ENCODE data around the gene SERPINB2.

The SERPINB2 gene

DNA sequence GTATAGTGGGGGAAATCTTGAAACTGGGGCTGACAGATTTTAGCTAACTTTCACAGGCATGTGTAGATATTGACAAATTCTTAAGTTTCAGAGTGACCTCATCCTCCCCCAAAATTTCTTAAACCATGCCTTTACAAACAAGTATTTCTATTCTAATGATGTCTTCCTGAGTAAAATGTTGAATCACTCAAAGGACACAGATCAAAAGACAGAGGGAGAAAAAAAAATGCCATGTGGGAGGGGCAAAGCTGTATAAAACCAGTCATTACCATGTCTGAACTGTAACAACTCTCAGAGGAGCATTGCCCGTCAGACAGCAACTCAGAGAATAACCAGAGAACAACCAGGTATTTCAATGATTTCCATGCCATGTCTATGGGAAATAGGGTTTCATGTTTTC is at the start of gene SERPINB2:
SERPINB2 (plus strand) TSS at position 282 of the 400 bp plus-strand sequence. CDS start 3,740 bp downstream, outside the sequence.
- H3K4me3 ChIP-seq (replicated peaks; ENCODE audit: low read depth, low read length), result no peak within 1 kb of the TSS
- TF ChIP-seq, protein P1, sequence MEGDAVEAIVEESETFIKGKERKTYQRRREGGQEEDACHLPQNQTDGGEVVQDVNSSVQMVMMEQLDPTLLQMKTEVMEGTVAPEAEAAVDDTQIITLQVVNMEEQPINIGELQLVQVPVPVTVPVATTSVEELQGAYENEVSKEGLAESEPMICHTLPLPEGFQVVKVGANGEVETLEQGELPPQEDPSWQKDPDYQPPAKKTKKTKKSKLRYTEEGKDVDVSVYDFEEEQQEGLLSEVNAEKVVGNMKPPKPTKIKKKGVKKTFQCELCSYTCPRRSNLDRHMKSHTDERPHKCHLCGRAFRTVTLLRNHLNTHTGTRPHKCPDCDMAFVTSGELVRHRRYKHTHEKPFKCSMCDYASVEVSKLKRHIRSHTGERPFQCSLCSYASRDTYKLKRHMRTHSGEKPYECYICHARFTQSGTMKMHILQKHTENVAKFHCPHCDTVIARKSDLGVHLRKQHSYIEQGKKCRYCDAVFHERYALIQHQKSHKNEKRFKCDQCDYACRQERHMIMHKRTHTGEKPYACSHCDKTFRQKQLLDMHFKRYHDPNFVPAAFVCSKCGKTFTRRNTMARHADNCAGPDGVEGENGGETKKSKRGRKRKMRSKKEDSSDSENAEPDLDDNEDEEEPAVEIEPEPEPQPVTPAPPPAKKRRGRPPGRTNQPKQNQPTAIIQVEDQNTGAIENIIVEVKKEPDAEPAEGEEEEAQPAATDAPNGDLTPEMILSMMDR (IDR thresholded peaks at IDR 0.05; ENCODE audit: low read length, missing control alignments), result no peak

GRCh38 chr18:63843008-63843407 is 44.5 kb upstream of the SERPINB2 start:
- no peak for DNase-seq (ENCODE audit: low read depth)
- H3K4me3 ChIP-seq (replicated peaks; ENCODE audit: low read depth, low read length), result no peak overlapping the region
- TF ChIP-seq, protein P1 (IDR thresholded peaks at IDR 0.05; ENCODE audit: low read length, missing control alignments), result no peak

More for the DNA sequence above, at the start of gene SERPINB2:
- DNase-seq (ENCODE audit: low read depth), result peak; percentile 22

DNA sequence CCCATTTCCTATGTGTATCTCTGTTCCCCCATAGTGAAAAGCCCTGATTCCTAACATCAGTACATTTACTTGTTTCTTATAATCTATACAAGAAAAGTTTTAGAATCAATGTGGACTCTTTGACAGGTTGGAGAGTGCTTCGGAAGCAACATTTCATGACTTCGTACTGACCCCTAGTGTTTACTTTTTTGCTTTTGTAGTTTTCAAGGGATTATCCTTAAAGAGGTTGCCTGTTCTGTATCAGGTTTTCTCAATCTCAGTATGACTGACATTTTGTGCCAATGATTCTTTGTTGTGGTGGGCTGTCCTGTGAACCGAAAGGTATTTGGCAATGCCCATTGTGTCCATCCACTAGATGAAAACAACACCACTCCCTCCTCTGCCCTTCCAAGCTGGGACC is 43.3 kb upstream of the SERPINB2 start:
- peak; percentile 50 for DNase-seq (ENCODE audit: low read depth)

GRCh38 chr18:63848159-63848558 is 39.3 kb upstream of the SERPINB2 start:
- no peak overlapping the region for H3K4me3 ChIP-seq (replicated peaks; ENCODE audit: low read depth, low read length)
- TF ChIP-seq, protein P1 (IDR thresholded peaks at IDR 0.05; ENCODE audit: low read length, missing control alignments), result peak; percentile 79
- peak; percentile 73 for DNase-seq (ENCODE audit: low read depth)

More for the DNA sequence above, 43.3 kb upstream of the SERPINB2 start:
- TF ChIP-seq, protein P1 (IDR thresholded peaks at IDR 0.05; ENCODE audit: low read length, missing control alignments), result peak; percentile 48
- no peak overlapping the region for H3K4me3 ChIP-seq (replicated peaks; ENCODE audit: low read depth, low read length)

- DNase-seq (ENCODE audit: low read depth), result peak; percentile 39
- TF ChIP-seq, protein P1 (IDR thresholded peaks at IDR 0.05; ENCODE audit: low read length, missing control alignments), result peak; percentile 53
- no peak overlapping the region for H3K4me3 ChIP-seq (replicated peaks; ENCODE audit: low read depth, low read length)
Observed at GRCh38 chr18:63850020-63850419, 37.5 kb upstream of the SERPINB2 start.

GRCh38 chr18:63850636-63851035 is 36.9 kb upstream of the SERPINB2 start:
- H3K4me3 ChIP-seq (replicated peaks; ENCODE audit: low read depth, low read length), result no peak overlapping the region
- TF ChIP-seq, protein P1 (IDR thresholded peaks at IDR 0.05; ENCODE audit: low read length, missing control alignments), result no peak
- DNase-seq (ENCODE audit: low read depth), result no peak

- H3K4me3 ChIP-seq (replicated peaks; ENCODE audit: low read depth, low read length), result no peak overlapping the region
- DNase-seq (ENCODE audit: low read depth), result no peak
- TF ChIP-seq, protein P1 (IDR thresholded peaks at IDR 0.05; ENCODE audit: low read length, missing control alignments), result no peak
Observed at GRCh38 chr18:63858456-63858855, 29.0 kb upstream of the SERPINB2 start.
